Cardiac muscle cell (in vitro differentiated cells and primary cell): ENCODE measurements around the gene LRRC32. TPM values are rescaled to one million over a fixed set of nuclear protein-coding genes. Genes with fewer than 3 reads are reported as not detected.
A peak's percentile ranks its signal among the peaks of the same experiment; 100 is the strongest.

Experiments
- DNase-seq, 2 donors: peaks; one replicate each; pipeline versions ENCODE4 v3.0.0 to v3.0.0-alpha.2; 2010 to 2017; ENCODE audit warnings: low read depth in 1 of 2, low spot score in 1 of 2
- H3K27ac ChIP-seq: fragments of 200-600 bp; sonication (generic); 2 replicates; pipeline ENCODE4 v1.5.1; 2016
- H3K27me3 ChIP-seq: fragments of 200-600 bp; sonication (generic); 2 replicates; pipeline ENCODE4 v1.6.0; 2016; ENCODE audit warnings: control low read depth
- H3K36me3 ChIP-seq: fragments of 200-600 bp; sonication (generic); 2 replicates; pipeline ENCODE4 v1.5.1; 2016; ENCODE audit warnings: control low read depth
- H3K4me1 ChIP-seq: fragments of 200-600 bp; sonication (generic); 2 replicates; pipeline ENCODE4 v1.8.1; 2017; ENCODE audit warnings: low read depth, mild to moderate bottlenecking, mixed run types
- H3K4me3 ChIP-seq: fragments of 200-600 bp; sonication (generic); 2 replicates; pipeline ENCODE4 v1.5.1; 2016; ENCODE audit warnings: mild to moderate bottlenecking
- H3K9me3 ChIP-seq: fragments of 200-600 bp; sonication (generic); 2 replicates; pipeline ENCODE4 v1.5.1; 2017; ENCODE audit warnings: low read depth, mild to moderate bottlenecking, control low read depth
- CTCF ChIP-seq: IDR thresholded peaks from 2 replicates; pipeline ENCODE4 v1.5.1; 2012; ENCODE audit warnings: low read depth, mild to moderate bottlenecking, low read length
- polyA plus RNA-seq: library from polyadenylated mRNA; unstranded; fragments of >200 nt; fragmentation: Nextera tagmentation; extraction: Ambion mirVana; gene quantifications from 2 replicates; pipeline ENCODE4 v1.2.1, GENCODE V29; 2016
- total RNA-seq: library from RNA; depleted of rRNA; stranded (reverse); fragments of >200 nt; gene quantifications from 2 replicates; pipeline ENCODE4 v1.2.3, GENCODE V29; 2016

Gene LRRC32
- total and polyA plus RNA-seq, 2 experiments from 2014 or later = 6.3 to 21.8 TPM

GRCh38 chr11:76677458-76677765 lies 6.9 kb upstream of the LRRC32 start:
- DNase-seq = no peak
- H3K4me1 ChIP-seq = no peaks in the 10 kb centered on the region
- H3K9me3 ChIP-seq = no peaks in the 10 kb centered on the region
- no peaks in the 10 kb centered on the region for H3K27me3 ChIP-seq
- H3K36me3 ChIP-seq = no peaks in the 10 kb centered on the region
- TF ChIP-seq CTCF = no peak
- H3K4me3 ChIP-seq = no peak overlapping the region
- H3K27ac ChIP-seq = no peak overlapping the region

- no peak for DNase-seq
- no peaks in the 10 kb centered on the region for H3K27me3 ChIP-seq
Observed at GRCh38 chr11:76676636-76677457, 6.3 kb upstream of the LRRC32 start.

GRCh38 chr11:76674517-76675400 lies 4.2 kb upstream of the LRRC32 start:
- no peaks in the 10 kb centered on the region for H3K9me3 ChIP-seq
- H3K36me3 ChIP-seq = no peaks in the 10 kb centered on the region
- H3K27me3 ChIP-seq = no peaks in the 10 kb centered on the region
- H3K27ac ChIP-seq = no peak overlapping the region
- no peaks in the 10 kb centered on the region for H3K4me1 ChIP-seq
- peak in 1 of 2 donors; percentile 17 for DNase-seq
- no peak for TF ChIP-seq CTCF
- no peak overlapping the region for H3K4me3 ChIP-seq

More at GRCh38 chr11:76676636-76677457, 6.3 kb upstream of the LRRC32 start:
- H3K9me3 ChIP-seq = no peaks in the 10 kb centered on the region
- no peaks in the 10 kb centered on the region for H3K4me1 ChIP-seq
- no peak overlapping the region for H3K27ac ChIP-seq
- H3K36me3 ChIP-seq = no peaks in the 10 kb centered on the region
- no peak for TF ChIP-seq CTCF
- no peak overlapping the region for H3K4me3 ChIP-seq

- no peaks in the 10 kb centered on the region for H3K9me3 ChIP-seq
- no peak for DNase-seq
- no peaks in the 10 kb centered on the region for H3K36me3 ChIP-seq
- H3K27ac ChIP-seq = no peak overlapping the region
- H3K27me3 ChIP-seq = no peaks in the 10 kb centered on the region
- H3K4me3 ChIP-seq = no peak overlapping the region
- no peak for TF ChIP-seq CTCF
- H3K4me1 ChIP-seq = no peaks in the 10 kb centered on the region
Observed at GRCh38 chr11:76673176-76674142, 2.9 kb upstream of the LRRC32 start.
